Measurements from ENCODE around the gene ADD1.

The ADD1 gene

GRCh38 chr4:2861631-2862436 lies 18.2 kb downstream of the ADD1 start:
- no peak for DNase-seq

- DNase-seq = no peak
Observed at GRCh38 chr4:2862528-2862927, 18.9 kb downstream of the ADD1 start.

- DNase-seq = no peak
Observed at GRCh38 chr4:2863649-2864048, 20.0 kb downstream of the ADD1 start.

- DNase-seq = no peak
Observed at GRCh38 chr4:2865196-2865780, 21.6 kb downstream of the ADD1 start.

GRCh38 chr4:2866160-2866861 lies 22.7 kb downstream of the ADD1 start:
- no peak for DNase-seq

GRCh38 chr4:2866891-2867290 lies 23.2 kb downstream of the ADD1 start:
- DNase-seq = no peak

GRCh38 chr4:2867758-2868491 lies 24.3 kb downstream of the ADD1 start:
- no peak for DNase-seq

GRCh38 chr4:2868877-2869487 lies 25.3 kb downstream of the ADD1 start:
- no peak for DNase-seq

GRCh38 chr4:2869659-2870058 lies 26.0 kb downstream of the ADD1 start:
- no peak for DNase-seq

- no peak for DNase-seq
Observed at GRCh38 chr4:2870082-2870481, 26.4 kb downstream of the ADD1 start.

GRCh38 chr4:2871466-2871865 lies 27.8 kb downstream of the ADD1 start:
- DNase-seq = no peak

GRCh38 chr4:2871911-2872310 lies 28.3 kb downstream of the ADD1 start:
- DNase-seq = no peak

- no peak for DNase-seq
Observed at GRCh38 chr4:2873329-2873728, 29.7 kb downstream of the ADD1 start.

GRCh38 chr4:2874861-2875260 lies 31.2 kb downstream of the ADD1 start:
- DNase-seq = no peak

- DNase-seq = no peak
Observed at GRCh38 chr4:2875556-2875955, 31.9 kb downstream of the ADD1 start.

- DNase-seq = no peak
Observed at GRCh38 chr4:2878346-2878745, 34.7 kb downstream of the ADD1 start.

- no peak for DNase-seq
Observed at GRCh38 chr4:2879026-2879425, 35.4 kb downstream of the ADD1 start.

- DNase-seq = no peak
Observed at GRCh38 chr4:2881431-2881830, 37.8 kb downstream of the ADD1 start.

- DNase-seq = no peak
Observed at GRCh38 chr4:2882341-2882740, 38.7 kb downstream of the ADD1 start.

GRCh38 chr4:2886161-2886560 lies 42.5 kb downstream of the ADD1 start:
- DNase-seq = no peak

- no peak for DNase-seq
Observed at GRCh38 chr4:2886622-2887021, 43.0 kb downstream of the ADD1 start.

- no peak for DNase-seq
Observed at GRCh38 chr4:2887343-2887742, 43.7 kb downstream of the ADD1 start.

- no peak for DNase-seq
Observed at GRCh38 chr4:2888886-2889285, 45.2 kb downstream of the ADD1 start.

Measured in effector CD8-positive, alpha-beta T cell (primary cell).